Activated naive CD4-positive, alpha-beta T cell treated with anti-CD3 and anti-CD28 coated beads for 36 hours (primary cell): Measurements from ENCODE around the gene PDE1A. TPM values are rescaled to one million over a fixed set of nuclear protein-coding genes. Genes with fewer than 3 reads are reported as not detected.
A peak's percentile ranks its signal among the peaks of the same experiment; 100 is the strongest.

ENCODE experiments used
- CTCF ChIA-PET: fragments of 350-600 bp; sonication (Branson Sonifier 250); formaldehyde crosslinking; loops from one replicate; lab custom pipeline; 2021; ENCODE audit warnings: antibody characterized with exemption; lab: Charles Lee
- DNase-seq: peaks from one replicate; pipeline ENCODE4 v3.0.0-alpha.2; 2020
- H3K27ac Mint-ChIP-seq: one replicate; pipeline ENCODE4 v1.8.0; 2021; ENCODE audit warnings: mild to moderate bottlenecking, mixed read lengths
- H3K27me3 Mint-ChIP-seq: one replicate; pipeline ENCODE4 v1.8.0; 2021; ENCODE audit warnings: low read depth, mixed read lengths
- H3K36me3 Mint-ChIP-seq: one replicate; pipeline ENCODE4 v1.8.0; 2021; ENCODE audit warnings: low read depth, mixed read lengths
- H3K4me1 Mint-ChIP-seq: one replicate; pipeline ENCODE4 v1.8.0; 2021; ENCODE audit warnings: low read depth, mixed read lengths
- H3K4me3 Mint-ChIP-seq: one replicate; pipeline ENCODE4 v1.8.0; 2021; ENCODE audit warnings: mild to moderate bottlenecking, moderate library complexity, mixed read lengths
- H3K9me3 Mint-ChIP-seq: one replicate; pipeline ENCODE4 v1.8.0; 2021; ENCODE audit warnings: mixed read lengths
- intact Hi-C: fragments of 100-400 bp; cut with micrococcal nuclease; formaldehyde crosslinking; loops from one replicate; pipeline ENCODE4 v1.15.1; 2023
- total RNA-seq, 2 experiments: library from RNA; stranded (reverse); gene quantifications; one replicate each; pipeline ENCODE4 v1.2.3, GENCODE V29; 2021

The PDE1A gene
- total RNA-seq, 2 experiments from 2014 or later, result not detected

- CTCF ChIA-PET, result interaction anchor here (0.5 to 0.6 kb wide), 2 partner anchors 16 to 131 kb away, joined by 3 to 6 read pairs; no protein-coding TSS in a partner anchor
- intact Hi-C loops, result no loop called here
These were observed 180.9 kb downstream of the PDE1A start for GRCh38 chr2:182245963-182246362.

DNA sequence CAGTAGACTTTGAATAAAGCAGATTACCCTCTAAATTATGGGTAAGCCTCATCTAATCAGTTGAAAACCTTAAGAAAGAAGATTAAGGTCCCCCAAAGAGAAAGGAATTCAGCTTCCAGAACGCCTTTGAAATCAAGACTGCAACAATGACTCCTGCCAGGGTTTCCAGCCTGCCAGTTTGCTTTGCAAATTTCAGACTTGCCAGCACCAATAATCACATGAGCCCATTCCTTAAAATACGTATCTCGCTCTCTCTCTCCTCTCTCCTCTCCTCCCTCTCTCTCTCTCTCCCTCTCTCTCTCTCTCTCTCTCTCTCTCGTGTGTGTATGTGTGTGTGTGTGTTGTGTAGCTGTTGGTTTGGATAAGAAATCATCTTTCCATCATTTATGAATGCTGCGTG is 184.2 kb downstream of the PDE1A start:
- Mint-ChIP-seq H3K9me3 (no peaks in the 10 kb centered on the region), H3K4me3 (no peak overlapping the region), H3K27me3 (peaks cover 4% of the 10 kb centered on the region), H3K36me3 (no peaks in the 10 kb centered on the region), H3K4me1 (no peaks in the 10 kb centered on the region), H3K27ac (no peak overlapping the region)
- DNase-seq, result no peak
- CTCF ChIA-PET, result no interaction called here
- intact Hi-C loops, result no loop called here

More at GRCh38 chr2:182245963-182246362, 180.9 kb downstream of the PDE1A start:
- Mint-ChIP-seq H3K36me3 (no peaks in the 10 kb centered on the region), H3K4me3 (no peak overlapping the region), H3K9me3 (no peaks in the 10 kb centered on the region), H3K27ac (no peak overlapping the region), H3K4me1 (no peaks in the 10 kb centered on the region), H3K27me3 (peaks cover 4% of the 10 kb centered on the region)
- no peak for DNase-seq

DNA sequence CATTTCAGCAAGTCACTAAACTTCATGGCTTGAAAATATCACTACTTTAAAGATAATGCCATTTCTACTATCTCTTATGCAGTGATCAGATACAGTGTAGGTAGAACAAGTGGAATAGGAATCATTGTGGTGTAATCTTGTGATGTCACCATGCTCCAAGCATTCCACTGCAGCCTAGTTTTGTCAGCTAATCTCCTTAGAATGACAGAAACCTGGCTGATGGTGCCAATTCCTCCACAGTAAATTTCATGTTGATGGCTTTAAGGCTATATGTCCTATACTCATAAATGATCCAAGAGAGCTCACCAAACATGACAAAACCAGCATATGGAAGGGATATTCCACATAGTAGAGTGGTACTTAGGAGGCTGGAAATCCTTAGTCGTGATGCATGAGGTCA is 184.9 kb downstream of the PDE1A start:
- H3K9me3 Mint-ChIP-seq, result no peaks in the 10 kb centered on the region
- CTCF ChIA-PET, result no interaction called here
- DNase-seq, result no peak
- no peaks in the 10 kb centered on the region for H3K36me3 Mint-ChIP-seq
- intact Hi-C loops, result no loop called here
- H3K4me3 Mint-ChIP-seq, result no peak overlapping the region
- no peaks in the 10 kb centered on the region for H3K4me1 Mint-ChIP-seq
- H3K27me3 Mint-ChIP-seq, result peaks cover 4% of the 10 kb centered on the region
- H3K27ac Mint-ChIP-seq, result no peak overlapping the region

GRCh38 chr2:182240862-182241371 is 185.9 kb downstream of the PDE1A start:
- no peaks in the 10 kb centered on the region for H3K36me3 Mint-ChIP-seq
- peak; percentile 40 for DNase-seq

GRCh38 chr2:182230561-182230960 is 196.3 kb downstream of the PDE1A start:
- CTCF ChIA-PET, result no interaction called here
- no peak overlapping the region for H3K27ac Mint-ChIP-seq
- no peaks in the 10 kb centered on the region for H3K9me3 Mint-ChIP-seq
- no peak for DNase-seq
- intact Hi-C loops, result no loop called here
- H3K27me3 Mint-ChIP-seq, result no peaks in the 10 kb centered on the region
- H3K4me1 Mint-ChIP-seq, result no peaks in the 10 kb centered on the region
- no peaks in the 10 kb centered on the region for H3K36me3 Mint-ChIP-seq
- H3K4me3 Mint-ChIP-seq, result no peak overlapping the region

More at GRCh38 chr2:182240862-182241371, 185.9 kb downstream of the PDE1A start:
- Mint-ChIP-seq H3K9me3 (no peaks in the 10 kb centered on the region), H3K4me3 (no peak overlapping the region), H3K4me1 (no peaks in the 10 kb centered on the region), H3K27me3 (peaks cover 3% of the 10 kb centered on the region), H3K27ac (no peak overlapping the region)
- intact Hi-C loops, result loop anchor here (1.0 kb wide), 1 partner anchor 409 kb away; no protein-coding TSS in a partner anchor
- CTCF ChIA-PET, result interaction anchor here (0.6 to 1.6 kb wide), 6 partner anchors 8 to 411 kb away, joined by 3 to 12 read pairs (median 4); no protein-coding TSS in a partner anchor

GRCh38 chr2:182229297-182229696 is 197.5 kb downstream of the PDE1A start:
- intact Hi-C loops, result no loop called here
- Mint-ChIP-seq H3K4me1 (no peaks in the 10 kb centered on the region), H3K9me3 (no peaks in the 10 kb centered on the region), H3K27ac (no peak overlapping the region), H3K36me3 (no peaks in the 10 kb centered on the region), H3K4me3 (no peak overlapping the region), H3K27me3 (no peaks in the 10 kb centered on the region)
- CTCF ChIA-PET, result no interaction called here
- DNase-seq, result no peak

DNA sequence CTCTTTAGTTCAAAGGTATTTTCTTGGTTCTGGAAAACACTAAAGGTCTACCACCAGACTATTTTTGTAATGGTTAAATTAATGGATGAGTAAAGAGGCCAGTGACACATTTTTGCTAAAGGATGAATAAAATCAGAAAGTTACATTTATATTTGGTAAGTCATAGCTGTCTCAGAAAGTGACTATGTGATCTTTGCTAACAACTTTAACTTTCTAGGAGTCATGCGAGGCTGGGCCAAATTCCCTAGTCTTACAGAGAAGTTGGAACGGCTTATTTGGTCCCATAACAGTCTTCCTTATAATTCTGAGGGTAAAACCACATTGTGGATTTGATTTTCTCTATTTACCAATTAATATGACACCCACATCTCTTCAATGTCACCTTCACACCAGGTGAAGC is 198.1 kb downstream of the PDE1A start:
- no peaks in the 10 kb centered on the region for H3K27me3 Mint-ChIP-seq
- no peak overlapping the region for H3K27ac Mint-ChIP-seq
- H3K36me3 Mint-ChIP-seq, result no peaks in the 10 kb centered on the region
- no peak for DNase-seq
- CTCF ChIA-PET, result interaction anchor here (0.6 kb wide), 1 partner anchor 18 kb away, joined by 5 read pairs; no protein-coding TSS in a partner anchor
- H3K4me3 Mint-ChIP-seq, result no peak overlapping the region
- no peaks in the 10 kb centered on the region for H3K9me3 Mint-ChIP-seq
- intact Hi-C loops, result no loop called here
- no peaks in the 10 kb centered on the region for H3K4me1 Mint-ChIP-seq

DNA sequence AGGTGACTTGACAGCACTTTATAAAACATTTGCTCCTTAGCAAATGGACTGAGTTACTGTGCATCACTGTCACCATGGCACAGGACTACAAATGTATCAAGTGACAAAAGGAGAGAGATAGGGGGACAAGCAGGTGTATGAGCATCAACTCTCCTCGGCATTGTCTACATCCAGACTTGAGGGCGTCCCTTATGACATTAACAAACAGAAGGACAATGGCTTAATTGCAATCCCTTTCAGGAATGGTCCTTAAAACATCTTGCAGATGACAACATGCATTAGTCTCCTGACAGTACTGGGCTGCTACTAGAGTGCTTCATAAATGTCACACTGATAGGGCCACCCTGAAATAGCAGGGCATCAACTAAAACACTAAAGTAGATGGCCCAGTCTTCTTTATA is 198.8 kb downstream of the PDE1A start:
- CTCF ChIA-PET, result no interaction called here
- no peaks in the 10 kb centered on the region for H3K27me3 Mint-ChIP-seq
- intact Hi-C loops, result no loop called here
- no peak overlapping the region for H3K27ac Mint-ChIP-seq
- H3K4me3 Mint-ChIP-seq, result no peak overlapping the region
- H3K36me3 Mint-ChIP-seq, result no peaks in the 10 kb centered on the region
- H3K4me1 Mint-ChIP-seq, result no peaks in the 10 kb centered on the region
- H3K9me3 Mint-ChIP-seq, result no peaks in the 10 kb centered on the region
- DNase-seq, result no peak

GRCh38 chr2:182226807-182227206 is 200.0 kb downstream of the PDE1A start:
- H3K4me1 Mint-ChIP-seq, result no peaks in the 10 kb centered on the region
- no peaks in the 10 kb centered on the region for H3K36me3 Mint-ChIP-seq
- CTCF ChIA-PET, result interaction anchor here (1.3 to 2.5 kb wide), 2 partner anchors 14 to 47 kb away, joined by 3 to 12 read pairs; no protein-coding TSS in a partner anchor
- no peak for DNase-seq
- intact Hi-C loops, result no loop called here
- no peak overlapping the region for H3K4me3 Mint-ChIP-seq
- H3K27ac Mint-ChIP-seq, result no peak overlapping the region
- H3K27me3 Mint-ChIP-seq, result no peaks in the 10 kb centered on the region
- H3K9me3 Mint-ChIP-seq, result no peaks in the 10 kb centered on the region

- DNase-seq, result no peak
- intact Hi-C loops, result no loop called here
- H3K27ac Mint-ChIP-seq, result no peak overlapping the region
- no peaks in the 10 kb centered on the region for H3K9me3 Mint-ChIP-seq
- H3K4me1 Mint-ChIP-seq, result no peaks in the 10 kb centered on the region
- no peaks in the 10 kb centered on the region for H3K27me3 Mint-ChIP-seq
- CTCF ChIA-PET, result no interaction called here
- no peaks in the 10 kb centered on the region for H3K36me3 Mint-ChIP-seq
- H3K4me3 Mint-ChIP-seq, result no peak overlapping the region
These were observed 202.2 kb downstream of the PDE1A start for GRCh38 chr2:182224669-182225068.

GRCh38 chr2:182220998-182221397 is 205.8 kb downstream of the PDE1A start:
- Mint-ChIP-seq H3K4me3 (no peak overlapping the region), H3K9me3 (no peaks in the 10 kb centered on the region), H3K4me1 (no peaks in the 10 kb centered on the region), H3K36me3 (no peaks in the 10 kb centered on the region), H3K27me3 (no peaks in the 10 kb centered on the region), H3K27ac (no peak overlapping the region)
- no peak for DNase-seq
- intact Hi-C loops, result no loop called here
- CTCF ChIA-PET, result no interaction called here

DNA sequence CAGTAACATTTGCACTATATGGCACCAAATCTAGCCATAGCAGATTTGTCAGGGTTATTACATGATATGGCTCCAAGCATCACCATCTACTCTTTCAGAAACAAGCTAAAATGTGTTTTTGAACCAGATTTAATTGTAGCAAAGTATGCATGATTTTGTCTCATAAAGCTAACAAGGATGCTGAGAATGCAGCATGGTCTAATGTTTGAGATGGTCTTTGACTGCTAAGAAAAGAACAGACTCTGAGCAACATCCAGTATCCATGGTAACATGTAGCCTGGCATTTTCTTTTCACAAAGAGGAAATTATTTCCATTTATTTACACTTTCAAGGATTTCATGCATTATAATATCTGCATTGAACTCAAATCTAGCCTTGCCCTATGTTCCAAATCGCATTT is 206.5 kb downstream of the PDE1A start:
- CTCF ChIA-PET, result no interaction called here

GRCh38 chr2:182210669-182211068 is 216.2 kb downstream of the PDE1A start:
- no peaks in the 10 kb centered on the region for H3K36me3 Mint-ChIP-seq

More for the DNA sequence above, 206.5 kb downstream of the PDE1A start:
- no peak for DNase-seq
- Mint-ChIP-seq H3K36me3 (no peaks in the 10 kb centered on the region), H3K4me1 (no peaks in the 10 kb centered on the region), H3K27ac (no peak overlapping the region), H3K4me3 (no peak overlapping the region), H3K9me3 (no peaks in the 10 kb centered on the region), H3K27me3 (no peaks in the 10 kb centered on the region)
- intact Hi-C loops, result no loop called here

More at GRCh38 chr2:182210669-182211068, 216.2 kb downstream of the PDE1A start:
- DNase-seq, result no peak
- intact Hi-C loops, result no loop called here
- no peaks in the 10 kb centered on the region for H3K9me3 Mint-ChIP-seq
- CTCF ChIA-PET, result no interaction called here
- H3K4me1 Mint-ChIP-seq, result no peaks in the 10 kb centered on the region
- H3K4me3 Mint-ChIP-seq, result no peak overlapping the region
- no peak overlapping the region for H3K27ac Mint-ChIP-seq
- peaks cover 5% of the 10 kb centered on the region for H3K27me3 Mint-ChIP-seq
